T-helper 22 cell (primary cell): Measurements from ENCODE around the gene NR1I2.

Experiments used
- DNase-seq: peaks from one replicate; pipeline ENCODE4 v3.0.0-alpha.2; 2020; ENCODE audit warnings: low read depth

The NR1I2 gene

GRCh38 chr3:119819806-119820205 is 37.9 kb downstream of the NR1I2 start:
- DNase-seq = no peak

DNA sequence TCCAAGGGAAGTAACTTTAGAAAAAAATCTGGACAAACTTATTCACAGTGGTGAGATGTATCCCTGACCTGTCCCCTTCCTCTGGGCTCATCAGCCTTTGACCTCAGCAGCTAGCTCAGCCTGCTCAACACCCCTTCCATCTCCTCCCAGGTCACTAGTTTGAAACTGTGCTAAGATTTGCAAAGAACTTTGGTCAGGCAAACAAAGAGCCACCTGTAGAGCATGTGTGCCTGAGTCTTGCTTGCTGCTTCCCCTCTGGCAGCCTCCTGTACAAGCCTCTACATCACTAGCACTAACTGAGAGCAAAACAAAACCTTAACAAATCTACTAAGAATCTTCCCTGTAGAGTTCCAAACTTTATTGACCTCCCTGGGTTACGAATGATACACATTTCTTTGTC is 43.9 kb downstream of the NR1I2 start:
- DNase-seq = no peak

- DNase-seq = no peak
These were observed 45.1 kb downstream of the NR1I2 start for GRCh38 chr3:119826711-119827608.

- DNase-seq = no peak
These were observed 47.5 kb downstream of the NR1I2 start for GRCh38 chr3:119829420-119829819.

- DNase-seq = no peak
These were observed 49.1 kb downstream of the NR1I2 start for GRCh38 chr3:119831022-119831421.

DNA sequence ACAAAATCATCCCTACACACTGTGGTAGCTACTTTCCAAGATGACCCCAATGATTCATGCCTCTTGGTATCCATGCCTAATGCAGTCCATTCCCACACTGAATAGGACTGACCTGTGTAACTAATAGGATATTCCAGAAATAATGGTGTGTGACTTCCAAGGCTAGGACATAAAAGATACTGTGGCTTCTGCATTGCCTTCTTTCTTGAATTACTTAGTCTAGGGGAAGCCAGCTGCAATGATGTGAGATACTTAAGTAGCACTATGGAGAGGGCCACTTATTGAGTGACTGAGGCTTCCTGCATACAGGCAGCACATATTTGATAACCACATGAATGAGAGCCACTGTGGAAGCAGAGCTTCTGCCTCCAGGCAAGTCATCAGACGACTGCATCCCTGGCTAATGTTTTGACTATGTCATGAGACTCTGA is 50.1 kb downstream of the NR1I2 start:
- no peak for DNase-seq

DNA sequence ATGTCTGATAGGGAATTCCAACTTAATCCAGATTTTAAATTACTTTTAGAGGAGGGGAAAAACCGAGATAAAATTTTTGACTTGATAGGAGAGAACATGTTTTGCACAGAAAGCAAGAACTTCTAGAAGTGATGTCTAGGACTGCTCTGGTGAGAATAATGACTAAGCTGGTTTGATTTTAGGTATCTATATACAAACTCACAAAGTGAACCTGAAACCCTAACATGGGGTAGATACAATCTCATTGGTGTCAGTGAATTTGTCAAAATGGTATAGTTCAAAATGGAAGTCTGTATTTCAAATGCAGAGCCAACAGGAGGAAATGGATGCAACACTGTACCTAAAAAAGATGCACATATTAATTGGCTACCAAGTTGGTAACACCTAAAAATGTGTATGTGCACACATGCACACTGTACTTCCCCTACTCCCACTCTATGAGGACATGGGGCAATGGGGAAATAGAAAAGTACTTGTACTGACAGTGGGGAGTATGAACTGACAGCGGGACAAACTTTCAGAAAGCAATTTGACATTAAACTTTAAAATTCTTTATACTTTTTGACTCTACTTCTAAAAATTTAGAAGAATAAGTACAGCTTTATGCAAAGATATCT is 53.0 kb downstream of the NR1I2 start:
- no peak for DNase-seq

GRCh38 chr3:119835556-119835955 is 53.7 kb downstream of the NR1I2 start:
- no peak for DNase-seq

GRCh38 chr3:119841808-119842471 is 60.0 kb downstream of the NR1I2 start:
- DNase-seq = no peak

- no peak for DNase-seq
These were observed 67.2 kb downstream of the NR1I2 start for GRCh38 chr3:119849126-119849525.

DNA sequence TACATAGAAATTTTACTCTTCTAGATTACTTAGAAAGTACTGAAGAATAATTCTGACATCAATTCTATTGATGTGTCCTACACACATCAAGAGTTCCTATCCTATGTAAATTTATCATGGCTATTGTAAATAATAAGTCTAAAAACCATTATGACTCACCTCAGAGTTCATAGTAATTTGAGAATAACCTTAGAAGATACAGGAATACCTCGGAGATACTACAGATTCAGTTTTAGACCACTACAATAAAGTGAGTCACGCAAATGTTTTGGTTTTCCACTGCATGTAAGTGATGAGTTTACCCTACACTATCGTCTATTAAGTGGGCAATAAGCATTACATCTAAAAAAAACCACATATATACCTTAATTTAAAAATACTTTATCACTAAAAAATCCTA is 74.8 kb downstream of the NR1I2 start:
- no peak for DNase-seq

DNA sequence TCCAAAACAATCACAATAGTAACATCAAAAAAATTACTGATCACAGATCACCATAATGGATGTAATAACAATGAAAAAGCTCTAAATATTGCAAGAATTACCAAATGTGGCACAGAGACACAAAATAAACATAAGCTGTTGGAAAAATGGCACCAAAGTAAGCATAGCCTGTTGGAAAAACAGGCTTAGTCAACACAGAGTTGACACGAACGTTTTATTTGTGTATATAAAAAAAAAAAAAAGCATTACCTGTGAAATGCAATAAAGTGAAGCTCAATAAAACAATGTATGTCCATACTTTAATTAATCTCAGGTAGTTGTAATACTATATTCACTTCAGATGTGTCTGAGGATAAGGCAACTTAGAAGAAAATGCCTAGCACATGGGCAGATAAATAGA is 77.1 kb downstream of the NR1I2 start:
- no peak for DNase-seq

DNA sequence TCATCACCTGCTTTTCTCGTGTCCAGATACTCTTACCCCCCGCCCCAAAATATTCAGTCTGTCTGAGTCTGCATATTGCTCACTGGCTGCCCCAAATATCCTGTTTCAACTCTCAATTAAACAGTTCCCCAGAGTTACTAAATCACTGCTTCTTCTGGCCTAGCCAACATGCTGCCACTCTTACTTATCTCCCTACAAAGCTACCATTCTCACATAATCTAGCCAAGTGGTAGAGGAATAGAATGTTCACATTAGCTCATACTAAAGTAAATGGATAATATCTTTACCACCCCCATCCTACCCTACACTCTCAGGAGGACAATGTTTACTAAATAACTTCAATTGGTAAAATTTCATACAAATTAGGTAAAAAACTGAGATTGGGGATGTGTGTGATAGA is 77.8 kb downstream of the NR1I2 start:
- no peak for DNase-seq

DNA sequence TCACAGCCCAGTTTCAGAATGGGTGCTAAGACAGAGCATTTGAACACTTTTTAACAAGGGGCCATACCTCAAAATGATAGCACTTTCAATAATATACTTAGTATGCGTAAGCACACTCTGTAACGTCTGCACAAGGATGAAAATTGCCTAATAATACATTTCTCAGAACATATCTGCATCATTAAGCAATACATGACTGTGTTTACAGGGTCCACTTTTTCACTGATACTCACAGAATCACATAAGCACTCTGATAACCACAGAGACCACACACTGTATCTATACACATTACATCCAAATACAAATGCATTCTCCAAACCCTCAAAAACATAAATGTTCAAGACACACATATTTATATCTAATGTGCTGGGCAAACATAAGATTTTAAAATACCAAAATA is 79.8 kb downstream of the NR1I2 start:
- no peak for DNase-seq

DNA sequence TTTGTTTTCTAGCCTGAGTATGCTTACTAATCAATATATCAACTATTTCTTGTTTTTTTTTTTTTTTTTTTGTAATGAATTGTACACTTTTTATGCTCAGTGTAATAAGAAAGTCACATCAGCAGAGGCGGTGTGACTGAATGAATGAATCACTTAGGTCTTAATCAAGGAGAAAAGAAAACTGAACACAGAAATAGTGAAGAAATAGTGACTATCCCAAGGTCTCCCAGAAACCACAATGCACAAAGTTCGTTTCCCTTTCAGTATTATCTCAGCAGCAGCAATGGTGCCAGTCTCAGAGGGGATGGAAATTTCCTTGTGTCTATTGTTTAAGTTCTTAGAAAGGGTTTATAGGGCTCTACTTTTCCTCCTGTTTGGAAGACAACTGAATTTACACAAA is 80.7 kb downstream of the NR1I2 start:
- no peak for DNase-seq

- no peak for DNase-seq
These were observed 82.6 kb downstream of the NR1I2 start for GRCh38 chr3:119864476-119864875.
